Neural crest cell (in vitro differentiated cells): ENCODE results near the gene RNF222. TPM values are rescaled to one million over a fixed set of nuclear protein-coding genes. Genes with fewer than 3 reads are reported as not detected.

ENCODE experiments used
- DNase-seq: peaks from one replicate; pipeline ENCODE4 v3.0.0; 2021; ENCODE audit warnings: low read depth, mixed read lengths, low spot score
- H3K27ac Mint-ChIP-seq: one replicate; pipeline ENCODE4 v1.8.0; 2021; ENCODE audit warnings: mild to moderate bottlenecking, mixed read lengths; ENCODE audit not compliant: unreplicated experiment
- H3K27me3 Mint-ChIP-seq: 2 replicates; pipeline ENCODE4 v1.8.0; 2021; ENCODE audit warnings: low read depth, mild to moderate bottlenecking, mixed read lengths
- H3K36me3 Mint-ChIP-seq: 2 replicates; pipeline ENCODE4 v1.8.0; 2021; ENCODE audit warnings: low read depth, mild to moderate bottlenecking, mixed read lengths
- H3K4me1 Mint-ChIP-seq: 2 replicates; pipeline ENCODE4 v1.8.0; 2021; ENCODE audit warnings: mixed read lengths
- H3K4me3 Mint-ChIP-seq: one replicate; pipeline ENCODE4 v1.8.0; 2021; ENCODE audit warnings: mild to moderate bottlenecking, mixed read lengths
- H3K9me3 Mint-ChIP-seq: 2 replicates; pipeline ENCODE4 v1.8.0; 2021; ENCODE audit warnings: mixed read lengths
- CTCF ChIP-seq: fragments of 200-600 bp; sonication (generic); conservative IDR thresholded peaks from 2 replicates; pipeline ENCODE4 v1.5.0; 2021; ENCODE audit warnings: antibody characterized with exemption, mild to moderate bottlenecking
- total RNA-seq: library from RNA; stranded (reverse); gene quantifications from 2 replicates; pipeline ENCODE4 v1.2.1, GENCODE V29; 2021

RNF222 gene
- total RNA-seq, 1 donor from 2014 or later, result not detected

GRCh38 chr17:8419305-8419704 lies 21.7 kb upstream of the RNF222 start:
- peaks cover 15% of the 10 kb centered on the region for H3K4me1 Mint-ChIP-seq
- H3K27ac Mint-ChIP-seq, result no peak overlapping the region
- H3K9me3 Mint-ChIP-seq, result no peaks in the 10 kb centered on the region
- H3K36me3 Mint-ChIP-seq, result no peaks in the 10 kb centered on the region
- no peak for TF ChIP-seq CTCF
- H3K27me3 Mint-ChIP-seq, result peaks cover 53% of the 10 kb centered on the region
- DNase-seq, result no peak
- no peak overlapping the region for H3K4me3 Mint-ChIP-seq

GRCh38 chr17:8418471-8418870 lies 20.8 kb upstream of the RNF222 start:
- TF ChIP-seq CTCF, result no peak
- no peak overlapping the region for H3K27ac Mint-ChIP-seq
- no peak overlapping the region for H3K4me3 Mint-ChIP-seq
- no peak for DNase-seq
- H3K4me1 Mint-ChIP-seq, result peaks cover 15% of the 10 kb centered on the region
- no peaks in the 10 kb centered on the region for H3K9me3 Mint-ChIP-seq
- H3K27me3 Mint-ChIP-seq, result peaks cover 58% of the 10 kb centered on the region
- H3K36me3 Mint-ChIP-seq, result no peaks in the 10 kb centered on the region

- H3K36me3 Mint-ChIP-seq, result no peaks in the 10 kb centered on the region
- no peak overlapping the region for H3K27ac Mint-ChIP-seq
- H3K4me1 Mint-ChIP-seq, result peaks cover 15% of the 10 kb centered on the region
- no peak overlapping the region for H3K4me3 Mint-ChIP-seq
- H3K9me3 Mint-ChIP-seq, result no peaks in the 10 kb centered on the region
- no peak for DNase-seq
- no peak for TF ChIP-seq CTCF
- H3K27me3 Mint-ChIP-seq, result peaks cover 63% of the 10 kb centered on the region
Observed at GRCh38 chr17:8417806-8418205, 20.2 kb upstream of the RNF222 start.

- H3K4me3 Mint-ChIP-seq, result no peak overlapping the region
- no peak for DNase-seq
- no peak overlapping the region for H3K27ac Mint-ChIP-seq
- H3K9me3 Mint-ChIP-seq, result no peaks in the 10 kb centered on the region
- no peak for TF ChIP-seq CTCF
- H3K27me3 Mint-ChIP-seq, result peaks cover 56% of the 10 kb centered on the region
- H3K4me1 Mint-ChIP-seq, result peaks cover 6% of the 10 kb centered on the region
- no peaks in the 10 kb centered on the region for H3K36me3 Mint-ChIP-seq
Observed at GRCh38 chr17:8413938-8414337, 16.3 kb upstream of the RNF222 start.

GRCh38 chr17:8413328-8413727 lies 15.7 kb upstream of the RNF222 start:
- Mint-ChIP-seq H3K36me3 (no peaks in the 10 kb centered on the region), H3K4me3 (no peak overlapping the region), H3K4me1 (peaks cover 10% of the 10 kb centered on the region), H3K9me3 (no peaks in the 10 kb centered on the region), H3K27me3 (peaks cover 51% of the 10 kb centered on the region), H3K27ac (no peak overlapping the region)
- no peak for DNase-seq
- no peak for TF ChIP-seq CTCF

GRCh38 chr17:8412089-8412488 lies 14.5 kb upstream of the RNF222 start:
- Mint-ChIP-seq H3K36me3 (no peaks in the 10 kb centered on the region), H3K27me3 (peaks cover 39% of the 10 kb centered on the region), H3K4me1 (peaks cover 13% of the 10 kb centered on the region), H3K27ac (no peak overlapping the region), H3K4me3 (no peak overlapping the region), H3K9me3 (no peaks in the 10 kb centered on the region)
- no peak for TF ChIP-seq CTCF
- no peak for DNase-seq
